ENCODE data around the gene PTPRE. TPM values are rescaled to one million over a fixed set of nuclear protein-coding genes. Genes with fewer than 3 reads are reported as not detected.
A peak's percentile ranks its signal among the peaks of the same experiment; 100 is the strongest.

PTPRE gene
- total RNA-seq, 1 donor from 2014 or later = 19.6 TPM

- DNase-seq (ENCODE audit: low read depth) = no peak
Measured at GRCh38 chr10:127951861-127952574, 45.1 kb downstream of the PTPRE start.

GRCh38 chr10:127952575-127952869, 45.6 kb downstream of the PTPRE start:
- no peak for DNase-seq (ENCODE audit: low read depth)

- DNase-seq (ENCODE audit: low read depth) = no peak
Measured at GRCh38 chr10:127952918-127953317, 46.0 kb downstream of the PTPRE start.

- no peak for DNase-seq (ENCODE audit: low read depth)
Measured at GRCh38 chr10:127953876-127954275, 47.0 kb downstream of the PTPRE start.

- DNase-seq (ENCODE audit: low read depth) = no peak
Measured at GRCh38 chr10:127959428-127959827, 52.5 kb downstream of the PTPRE start.

DNA sequence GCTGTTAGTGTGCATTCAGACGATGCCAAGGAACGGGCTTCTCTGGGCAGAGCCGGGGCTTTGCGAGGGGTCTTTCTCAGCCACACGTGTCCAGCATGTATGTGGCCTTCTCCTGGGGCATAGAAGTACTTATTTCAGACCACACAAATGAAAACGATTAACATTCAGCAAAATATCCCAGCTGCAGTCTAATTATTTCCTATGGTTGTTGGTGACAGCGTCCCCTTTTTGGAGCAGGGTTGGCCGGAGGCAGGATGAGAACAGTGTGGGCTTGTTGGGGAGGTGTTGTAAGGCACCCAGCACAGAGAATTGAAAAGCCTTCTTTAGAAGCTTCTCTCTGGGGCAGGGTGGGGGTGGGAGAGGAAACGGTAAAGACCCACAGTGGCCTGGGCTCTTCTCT, 54.2 kb downstream of the PTPRE start:
- no peak for DNase-seq (ENCODE audit: low read depth)

DNA sequence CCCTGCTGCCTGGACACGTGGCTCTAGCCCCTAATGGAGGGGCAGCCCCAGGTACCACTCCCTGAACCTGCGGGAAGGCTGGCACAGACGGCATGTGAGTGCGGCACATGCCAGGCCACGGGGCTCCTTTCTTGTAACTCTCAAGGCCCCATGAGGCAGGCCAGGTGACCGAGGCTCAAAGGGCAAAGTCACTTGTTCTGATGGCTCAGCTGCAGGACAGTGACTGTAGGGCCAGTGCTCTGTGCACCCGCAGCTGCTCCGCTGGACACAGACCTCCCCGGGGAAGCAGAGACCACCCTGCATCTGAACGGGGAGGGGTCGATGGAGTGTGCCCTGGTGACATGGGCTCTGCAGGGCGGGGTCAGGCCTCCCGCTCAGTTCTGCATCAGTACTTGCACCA, 55.3 kb downstream of the PTPRE start:
- no peak for DNase-seq (ENCODE audit: low read depth)

- no peak for DNase-seq (ENCODE audit: low read depth)
Measured at GRCh38 chr10:127963136-127963535, 56.2 kb downstream of the PTPRE start.

DNA sequence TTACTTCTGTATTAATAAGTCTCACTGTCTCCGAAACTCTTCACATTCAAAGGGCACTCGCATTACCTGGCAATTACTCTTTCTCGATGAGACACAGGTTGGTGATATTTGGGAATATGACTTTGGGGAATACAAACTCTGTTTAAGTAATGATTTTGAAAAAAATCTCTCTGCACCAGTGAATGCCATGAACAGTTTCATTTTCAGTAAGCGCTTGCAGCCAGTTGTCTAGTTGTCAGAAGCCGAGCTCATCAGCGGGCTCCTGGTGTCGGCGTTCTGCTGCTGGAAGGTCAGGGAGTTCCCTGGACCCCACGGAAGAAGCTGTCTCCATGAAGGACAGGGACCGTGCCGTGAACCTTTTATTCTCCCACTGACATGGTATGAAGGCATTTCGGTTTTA, 57.7 kb downstream of the PTPRE start:
- DNase-seq (ENCODE audit: low read depth) = no peak

DNA sequence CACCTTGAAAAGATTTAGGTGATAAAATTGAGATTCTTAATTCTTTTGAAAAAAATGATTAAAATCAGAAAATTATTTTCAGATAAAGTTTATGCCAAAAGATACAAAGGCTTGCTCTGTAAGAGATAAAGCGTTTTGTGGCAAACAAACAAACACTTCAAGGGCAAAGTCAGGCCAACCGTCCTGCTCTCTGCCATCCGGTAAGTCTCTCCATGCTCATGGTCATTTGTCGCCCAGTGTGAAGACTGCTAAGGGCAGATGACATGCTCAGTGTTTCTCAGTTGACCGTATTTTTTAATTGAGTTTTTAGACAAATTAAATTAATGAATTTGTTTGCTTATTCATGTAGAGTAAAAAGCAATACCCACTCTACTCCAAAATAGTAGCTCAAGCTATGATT, 60.0 kb downstream of the PTPRE start:
- DNase-seq (ENCODE audit: low read depth) = no peak

DNA sequence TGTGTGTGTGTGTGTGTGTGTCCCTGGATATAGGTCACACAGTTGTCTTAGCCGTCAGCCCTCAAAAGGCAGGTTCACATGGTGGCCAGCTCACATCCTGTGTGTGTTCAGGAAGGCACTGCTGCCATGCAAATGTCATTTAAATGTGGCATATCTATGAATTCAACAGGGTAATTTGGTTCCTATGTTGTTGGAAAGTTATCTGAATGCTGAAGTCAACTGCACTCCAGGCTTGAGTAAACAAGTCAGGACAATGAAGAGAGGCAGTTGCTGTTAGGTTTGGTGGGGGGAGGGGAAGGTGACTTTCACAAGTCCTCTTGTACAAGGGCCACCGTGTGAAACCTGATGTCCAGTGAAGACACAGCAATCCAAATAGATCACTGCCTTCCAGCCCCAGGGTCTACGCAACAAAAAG, 61.1 kb downstream of the PTPRE start:
- no peak for DNase-seq (ENCODE audit: low read depth)

DNA sequence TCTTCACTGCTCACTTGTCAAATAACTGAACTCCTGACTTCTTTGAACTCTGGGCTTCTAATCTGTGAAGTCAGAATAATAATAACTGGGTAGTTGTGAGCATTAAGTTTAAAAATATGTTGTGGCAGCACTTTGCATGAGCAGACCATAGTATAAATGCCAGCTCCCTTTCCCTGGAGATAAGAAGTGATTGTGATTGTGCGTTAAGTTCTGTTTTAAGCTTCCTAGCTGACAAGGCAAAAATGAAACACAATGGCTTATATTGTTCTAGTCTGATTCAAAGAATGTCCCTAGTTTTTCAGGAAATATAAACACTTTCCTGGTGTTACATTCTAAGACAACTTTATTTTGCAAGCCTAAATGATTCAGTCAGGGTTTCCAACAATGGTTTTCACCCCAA, 61.8 kb downstream of the PTPRE start:
- DNase-seq (ENCODE audit: low read depth) = no peak

GRCh38 chr10:127971101-127971946, 64.4 kb downstream of the PTPRE start:
- no peak for DNase-seq (ENCODE audit: low read depth)

GRCh38 chr10:127971963-127972615, 65.2 kb downstream of the PTPRE start:
- no peak for DNase-seq (ENCODE audit: low read depth)

DNA sequence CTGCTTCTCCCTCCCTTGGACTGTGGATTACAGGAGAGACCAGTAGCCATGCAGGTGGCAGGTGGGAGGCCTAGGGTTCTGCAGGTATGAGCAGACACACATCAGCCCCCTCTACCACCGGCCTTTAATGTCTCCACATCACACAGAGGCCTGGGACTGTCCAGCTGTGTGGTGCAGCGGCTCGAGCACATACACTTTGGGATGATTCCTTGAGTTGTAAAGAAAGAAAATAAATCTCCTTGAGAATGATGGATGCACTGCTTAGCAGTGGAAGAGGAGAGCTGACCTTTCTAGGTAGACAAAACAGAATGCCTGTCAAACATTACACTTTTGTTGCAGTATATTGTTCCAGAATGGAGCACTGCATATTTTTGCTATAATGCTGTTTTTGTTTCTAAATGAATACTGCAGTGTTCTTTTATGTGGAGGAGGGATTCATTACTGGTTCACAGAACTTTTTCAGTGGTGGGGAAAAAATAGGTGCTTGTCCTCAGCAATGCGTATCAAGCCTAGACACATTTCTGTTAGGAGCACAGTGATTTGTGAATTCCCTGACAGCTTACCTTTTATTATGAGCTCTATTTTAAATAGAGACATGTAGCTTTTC, 66.0 kb downstream of the PTPRE start:
- DNase-seq (ENCODE audit: low read depth) = no peak

DNA sequence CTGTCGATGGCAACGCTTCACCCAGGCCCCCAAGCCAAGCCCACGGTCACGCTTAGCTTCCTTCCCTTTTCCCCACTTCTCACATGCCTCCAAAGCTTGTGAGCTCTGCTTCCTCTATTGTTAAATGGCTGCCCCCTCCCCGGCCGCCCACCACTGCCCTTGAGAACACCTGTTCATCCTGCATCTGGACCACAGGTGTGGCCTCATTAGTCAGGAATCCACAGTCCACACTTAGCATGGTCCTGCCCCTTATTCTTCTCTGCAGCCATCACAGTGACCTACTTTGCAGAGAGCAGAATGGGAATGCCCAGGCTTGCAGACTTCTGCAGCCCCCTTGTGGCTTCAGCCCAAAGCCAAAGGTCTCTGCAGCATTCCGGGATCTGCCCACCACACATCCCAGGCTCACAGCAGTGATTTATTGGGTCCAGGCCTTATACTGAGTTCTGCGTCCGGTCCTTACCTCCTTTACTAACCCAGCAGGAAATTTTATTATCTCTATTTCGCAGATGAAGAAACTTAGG, 66.9 kb downstream of the PTPRE start:
- DNase-seq (ENCODE audit: low read depth) = no peak

- no peak for DNase-seq (ENCODE audit: low read depth)
Measured at GRCh38 chr10:127974911-127975310, 68.0 kb downstream of the PTPRE start.

GRCh38 chr10:127976286-127976685, 69.4 kb downstream of the PTPRE start:
- no peak for DNase-seq (ENCODE audit: low read depth)

- no peak for DNase-seq (ENCODE audit: low read depth)
Measured at GRCh38 chr10:127976701-127977356, 69.9 kb downstream of the PTPRE start.

DNA sequence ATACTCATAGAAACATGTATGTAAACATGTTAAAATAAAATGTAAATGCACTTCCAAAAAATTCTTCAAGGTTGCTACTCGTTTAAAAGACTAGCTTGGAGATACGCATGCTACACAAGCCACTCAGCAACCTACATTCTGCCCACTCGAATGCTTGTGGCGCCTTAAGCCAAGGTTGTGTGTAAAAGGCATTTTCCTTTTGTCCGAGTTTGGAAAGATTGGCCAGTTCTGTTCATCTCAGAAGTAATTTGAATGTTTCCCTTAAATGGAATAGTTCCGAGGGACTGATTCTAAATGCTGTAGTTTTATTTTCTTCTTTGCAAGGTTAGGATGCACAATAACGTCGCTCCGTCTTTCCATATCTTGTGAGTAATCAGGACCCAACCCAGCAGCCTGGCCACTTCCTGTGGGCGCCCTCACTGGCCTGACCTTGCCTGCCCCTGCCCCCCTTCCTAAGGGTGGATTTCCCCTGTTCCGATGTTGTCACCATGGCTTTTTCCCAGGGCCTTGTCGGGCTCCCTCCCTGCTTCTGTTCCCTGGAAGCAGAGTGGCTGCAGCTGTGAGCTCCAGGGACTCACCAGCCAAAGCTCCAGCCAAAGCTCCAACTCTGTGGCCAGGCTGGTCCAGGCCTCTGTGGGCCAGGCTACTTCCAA, 70.6 kb downstream of the PTPRE start:
- DNase-seq (ENCODE audit: low read depth) = peak; percentile 81

DNA sequence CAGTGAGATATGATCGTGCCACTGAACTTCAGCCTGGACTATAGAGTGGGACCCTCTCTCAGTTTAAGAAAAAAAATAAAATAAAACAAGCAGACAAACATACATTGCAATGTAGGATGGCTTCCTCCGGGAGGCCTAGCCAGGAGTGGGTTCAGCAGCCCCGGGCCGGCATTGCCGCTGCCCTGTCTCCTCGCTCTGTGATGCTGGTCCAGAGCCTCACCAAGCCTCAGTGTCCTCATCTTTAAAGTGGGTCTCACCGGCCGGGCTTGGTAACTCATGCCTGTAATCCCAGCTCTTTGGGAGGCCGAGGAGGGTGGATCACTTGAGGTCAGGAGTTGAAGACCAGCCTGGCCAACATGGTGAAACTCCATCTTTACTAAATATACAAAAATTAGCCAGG, 71.6 kb downstream of the PTPRE start:
- no peak for DNase-seq (ENCODE audit: low read depth)

All from renal cortical epithelial cell (primary cell).